GM12865 (cell line): ENCODE data around the gene RNF224.

Source experiments
- DNase-seq: peaks from one replicate; pipeline ENCODE4 v3.0.0; 2010; ENCODE audit warnings: low read depth
- H3K4me3 ChIP-seq: 2 replicates; pipeline ENCODE4 v1.5.1; 2011; ENCODE audit warnings: mild to moderate bottlenecking, low read depth, low read length, control low read depth
- TF ChIP-seq, protein P1 (sequence below): IDR thresholded peaks from 2 replicates; pipeline ENCODE4 v1.5.1; 2011; ENCODE audit warnings: low read length, control low read depth, low read depth, inconsistent platforms; ENCODE audit not compliant: insufficient read depth; ENCODE audit errors: missing control alignments

Gene RNF224

DNA sequence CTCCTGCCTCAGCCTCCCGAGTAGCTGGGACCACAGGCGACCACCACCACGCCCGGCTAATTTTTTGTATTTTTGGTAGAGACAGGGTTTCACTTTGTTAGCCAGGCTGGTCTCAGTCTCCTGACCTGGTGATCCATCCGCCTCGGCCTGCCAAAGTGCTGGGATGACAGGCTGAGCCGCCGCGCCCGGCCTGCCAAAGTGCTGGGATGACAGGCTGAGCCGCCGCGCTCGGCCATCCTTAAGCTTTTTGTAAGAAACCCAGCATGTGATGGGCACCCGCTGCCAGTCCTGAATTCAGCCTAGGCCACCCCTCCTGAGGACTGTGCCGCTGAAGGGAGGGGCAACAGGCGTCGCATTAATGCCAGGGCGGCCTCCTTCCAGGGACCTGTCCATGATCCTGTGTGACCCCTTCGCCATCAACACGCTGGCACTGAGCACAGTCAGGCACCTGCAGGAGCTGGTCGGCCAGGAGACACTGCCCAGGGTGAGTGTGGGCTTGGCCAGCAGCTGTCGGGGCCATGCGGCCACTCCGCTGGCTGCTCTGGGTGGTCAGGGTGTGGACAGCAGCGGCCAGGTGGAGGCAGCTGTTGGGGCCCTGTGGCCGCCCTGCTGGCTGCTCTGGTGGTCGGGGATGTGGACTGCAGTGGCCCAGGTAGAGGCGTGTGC, 38.3 kb downstream of the RNF224 start:
- no peak overlapping the region for H3K4me3 ChIP-seq
- no peak for DNase-seq
- TF ChIP-seq, protein P1, sequence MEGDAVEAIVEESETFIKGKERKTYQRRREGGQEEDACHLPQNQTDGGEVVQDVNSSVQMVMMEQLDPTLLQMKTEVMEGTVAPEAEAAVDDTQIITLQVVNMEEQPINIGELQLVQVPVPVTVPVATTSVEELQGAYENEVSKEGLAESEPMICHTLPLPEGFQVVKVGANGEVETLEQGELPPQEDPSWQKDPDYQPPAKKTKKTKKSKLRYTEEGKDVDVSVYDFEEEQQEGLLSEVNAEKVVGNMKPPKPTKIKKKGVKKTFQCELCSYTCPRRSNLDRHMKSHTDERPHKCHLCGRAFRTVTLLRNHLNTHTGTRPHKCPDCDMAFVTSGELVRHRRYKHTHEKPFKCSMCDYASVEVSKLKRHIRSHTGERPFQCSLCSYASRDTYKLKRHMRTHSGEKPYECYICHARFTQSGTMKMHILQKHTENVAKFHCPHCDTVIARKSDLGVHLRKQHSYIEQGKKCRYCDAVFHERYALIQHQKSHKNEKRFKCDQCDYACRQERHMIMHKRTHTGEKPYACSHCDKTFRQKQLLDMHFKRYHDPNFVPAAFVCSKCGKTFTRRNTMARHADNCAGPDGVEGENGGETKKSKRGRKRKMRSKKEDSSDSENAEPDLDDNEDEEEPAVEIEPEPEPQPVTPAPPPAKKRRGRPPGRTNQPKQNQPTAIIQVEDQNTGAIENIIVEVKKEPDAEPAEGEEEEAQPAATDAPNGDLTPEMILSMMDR = no peak

DNA sequence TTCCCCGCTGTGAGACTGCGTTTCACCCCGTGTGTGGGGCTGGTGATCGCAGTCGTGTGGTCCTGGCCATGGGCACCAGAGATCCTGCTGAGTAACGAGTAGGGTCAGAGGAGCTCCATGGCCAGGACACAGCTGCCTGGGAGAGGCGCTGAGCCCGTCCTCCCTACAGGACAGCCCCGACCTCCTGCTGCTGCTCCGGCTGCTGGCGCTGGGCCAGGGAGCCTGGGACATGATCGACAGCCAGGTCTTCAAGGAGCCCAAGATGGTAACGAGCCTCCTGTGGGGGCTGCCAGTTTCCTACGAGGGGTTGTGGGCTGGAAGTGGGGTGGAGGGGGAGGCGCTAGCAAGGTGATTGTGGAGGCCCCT, 38.8 kb downstream of the RNF224 start:
- no peak for DNase-seq
- TF ChIP-seq, protein P1 = no peak
- no peak overlapping the region for H3K4me3 ChIP-seq

DNA sequence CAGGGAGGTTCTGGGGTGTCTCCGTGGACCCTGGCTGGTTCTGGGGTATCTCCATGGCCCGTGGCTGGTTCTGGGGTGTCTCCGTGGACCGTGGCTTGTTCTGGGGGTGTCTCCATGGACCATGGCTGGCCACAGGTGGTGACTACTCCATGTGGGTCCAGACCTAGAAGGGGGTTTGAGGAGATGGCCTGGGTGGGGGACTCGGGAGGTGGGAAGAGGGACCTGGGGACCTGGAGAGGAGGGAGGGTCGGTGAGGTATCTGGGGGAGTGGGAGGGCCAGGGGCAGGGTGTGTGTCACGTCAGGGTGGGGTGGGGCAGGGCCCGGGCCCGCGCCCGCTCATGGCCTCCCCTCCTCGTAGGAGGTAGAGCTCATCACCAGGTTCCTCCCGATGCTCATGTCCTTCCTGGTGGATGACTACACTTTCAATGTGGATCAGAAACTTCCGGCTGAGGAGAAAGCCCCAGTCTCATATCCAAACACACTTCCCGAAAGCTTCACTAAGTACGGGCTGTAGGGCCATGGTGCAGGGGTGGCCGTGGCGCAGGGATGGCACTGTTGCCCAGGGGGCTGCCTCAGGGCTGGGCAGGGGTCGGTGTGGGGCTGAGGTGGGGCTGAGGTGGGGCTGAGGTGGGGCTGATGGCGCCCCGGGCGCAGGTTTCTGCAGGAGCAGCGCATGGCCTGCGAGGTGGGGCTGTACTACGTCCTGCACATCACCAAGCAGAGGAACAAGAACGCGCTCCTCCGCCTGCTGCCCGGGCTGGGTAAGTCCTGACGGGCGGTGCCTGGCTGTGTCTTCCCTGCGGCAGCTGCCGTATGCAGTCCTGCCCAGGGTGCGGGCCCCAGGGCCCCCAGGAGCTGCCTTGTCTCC, 39.5 kb downstream of the RNF224 start:
- TF ChIP-seq, protein P1 = no peak
- H3K4me3 ChIP-seq = no peak overlapping the region

DNA sequence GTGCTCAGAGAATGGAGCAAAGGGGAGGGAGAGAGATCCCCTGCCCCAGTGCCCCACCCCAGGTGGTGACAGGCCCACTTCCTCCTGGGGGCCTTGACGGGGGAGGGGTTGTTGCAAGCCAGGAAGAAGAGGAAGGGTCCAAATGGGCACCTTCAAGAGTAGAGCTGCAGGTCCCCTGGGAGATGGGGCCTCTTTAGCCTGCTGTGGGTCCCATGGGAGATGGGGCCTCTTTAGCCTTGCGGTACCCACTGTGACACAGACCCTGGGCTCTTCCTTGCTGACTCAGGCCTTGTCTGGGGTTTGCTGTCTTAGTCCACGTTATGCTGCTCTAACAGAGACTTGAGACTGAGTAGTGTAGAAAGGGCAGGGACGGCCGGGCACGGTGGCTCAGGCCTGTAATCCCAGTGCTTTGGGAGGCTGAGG, 40.6 kb downstream of the RNF224 start:
- H3K4me3 ChIP-seq = no peak overlapping the region
- peak; percentile 77 for DNase-seq
- TF ChIP-seq, protein P1 = no peak

More for the DNA sequence above, 39.5 kb downstream of the RNF224 start:
- no peak for DNase-seq

DNA sequence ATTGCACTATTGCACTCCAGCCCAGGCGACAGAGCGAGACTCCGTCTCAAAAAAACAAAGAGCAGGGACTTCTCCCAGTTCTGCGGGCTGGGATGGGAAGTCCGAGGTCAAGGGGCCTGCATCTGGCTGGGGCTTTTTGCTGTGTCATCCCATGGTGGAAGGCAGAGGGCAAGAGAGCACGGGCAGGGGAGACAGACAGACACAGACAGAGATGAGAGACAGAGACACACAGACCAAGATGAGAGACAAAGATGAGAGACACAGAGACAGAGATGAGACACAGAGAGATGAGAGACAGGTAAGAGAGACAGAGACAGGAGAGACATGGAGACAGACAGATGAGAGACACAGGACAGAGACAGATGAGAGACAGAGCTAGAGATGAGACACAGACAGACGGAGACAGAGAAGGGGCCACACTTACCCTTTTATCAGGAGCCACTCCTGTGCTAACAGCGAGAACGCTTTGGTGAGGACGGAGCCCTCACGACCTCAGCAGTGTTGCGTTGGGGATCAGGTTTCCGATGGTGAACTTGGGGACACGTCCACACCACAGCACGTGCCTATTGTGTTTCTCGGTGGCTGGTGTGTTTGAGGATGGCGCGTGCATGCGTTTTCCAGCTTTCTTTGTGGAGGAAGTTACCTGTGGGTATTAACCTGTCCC, 41.4 kb downstream of the RNF224 start:
- TF ChIP-seq, protein P1 = no peak
- no peak for DNase-seq
- H3K4me3 ChIP-seq = peak overlapping the region; percentile 23

DNA sequence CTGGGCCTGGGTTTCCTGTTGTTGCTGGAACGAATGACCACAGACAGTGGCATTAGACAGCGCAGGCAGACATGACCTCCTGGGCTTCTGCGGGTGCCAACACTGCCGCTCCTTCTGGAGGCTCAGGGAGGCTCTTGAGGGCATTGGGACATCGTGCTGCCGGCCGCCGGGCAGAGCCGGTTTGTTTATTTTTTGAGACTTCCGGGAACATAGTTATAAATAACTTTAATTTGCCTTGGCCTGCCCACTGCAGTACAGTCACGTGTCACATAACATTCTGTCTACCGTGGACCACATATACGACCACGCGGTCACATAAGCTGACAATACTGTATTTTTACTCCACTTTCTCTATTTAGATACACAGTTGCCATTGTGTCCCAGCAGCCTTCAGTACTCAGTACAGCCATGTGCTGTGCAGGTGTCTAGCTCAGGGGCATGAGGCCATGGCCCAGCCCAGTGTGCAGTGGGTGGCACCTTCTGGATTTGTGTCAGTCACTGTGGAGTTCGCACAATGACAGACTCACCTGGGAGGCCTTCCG, 42.0 kb downstream of the RNF224 start:
- peak overlapping the region; percentile 23 for H3K4me3 ChIP-seq
- TF ChIP-seq, protein P1 = no peak
- DNase-seq = peak; percentile 70
